HG02759 (cell line): ENCODE data around the gene NMRK1.

ENCODE experiments used
- ATAC-seq: cut with Tn5 transposase; IDR thresholded peaks from one replicate; pipeline ENCODE4 v1.9.1; 2021; ENCODE audit warnings: mild to moderate bottlenecking, moderate library complexity; ENCODE audit not compliant: unreplicated experiment

Gene NMRK1

DNA sequence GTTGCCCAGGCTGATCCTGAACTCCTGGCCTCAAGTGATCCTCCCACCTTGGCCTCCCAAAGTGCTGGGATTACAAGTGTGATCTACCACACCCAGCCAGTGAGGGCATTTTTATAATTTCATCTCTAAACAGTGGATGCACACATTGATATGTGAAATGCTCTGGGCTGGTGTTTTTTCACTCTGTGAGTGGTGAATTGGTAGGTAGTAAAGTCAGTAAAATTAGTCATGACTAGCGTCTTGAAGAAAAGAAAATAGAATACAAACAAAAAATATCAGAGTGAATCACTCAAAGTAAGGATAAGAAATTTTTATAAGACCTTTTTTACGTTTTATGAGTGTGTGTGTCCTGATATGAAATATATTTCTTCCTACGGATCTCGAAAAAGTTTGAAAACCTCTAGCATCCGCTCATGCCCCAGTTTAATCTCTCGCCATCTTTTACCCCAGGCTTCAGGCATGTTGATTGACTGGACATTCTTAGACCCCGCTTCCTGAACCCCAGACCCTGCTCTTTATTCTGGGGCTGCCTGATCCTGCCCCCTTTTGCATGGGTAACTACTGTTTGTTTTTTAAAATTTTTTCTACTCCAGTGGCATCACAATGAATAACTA, 14.3 kb upstream of the NMRK1 start:
- no peak for ATAC-seq

DNA sequence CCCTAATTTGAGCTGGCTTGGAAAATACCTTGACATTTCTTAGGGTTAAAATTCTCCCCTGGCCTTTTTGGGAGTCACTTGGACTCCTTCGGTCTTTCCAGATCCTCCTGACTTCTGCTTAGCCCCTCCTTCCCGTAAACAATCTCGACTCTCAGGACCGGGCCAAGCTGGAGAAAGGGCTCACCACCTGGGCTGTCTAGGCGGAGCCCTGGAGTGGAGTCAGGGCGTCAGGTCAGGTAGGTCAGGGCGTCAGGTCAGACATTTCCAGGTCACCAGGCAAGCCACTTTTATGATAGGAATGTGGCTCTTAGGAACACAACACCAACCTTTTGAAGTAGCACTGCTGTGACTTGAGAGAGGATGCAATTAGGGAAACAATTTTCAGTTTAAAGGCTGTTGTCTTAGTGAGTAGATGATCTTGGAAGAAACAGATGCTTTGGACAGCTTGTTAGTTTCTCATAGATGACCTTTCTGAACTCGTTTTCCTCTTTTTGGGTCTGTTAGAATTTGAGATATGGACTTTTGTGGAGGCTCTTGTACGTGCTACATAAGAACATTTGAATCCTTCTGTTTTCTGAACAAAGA, 13.1 kb upstream of the NMRK1 start:
- ATAC-seq: no peak

DNA sequence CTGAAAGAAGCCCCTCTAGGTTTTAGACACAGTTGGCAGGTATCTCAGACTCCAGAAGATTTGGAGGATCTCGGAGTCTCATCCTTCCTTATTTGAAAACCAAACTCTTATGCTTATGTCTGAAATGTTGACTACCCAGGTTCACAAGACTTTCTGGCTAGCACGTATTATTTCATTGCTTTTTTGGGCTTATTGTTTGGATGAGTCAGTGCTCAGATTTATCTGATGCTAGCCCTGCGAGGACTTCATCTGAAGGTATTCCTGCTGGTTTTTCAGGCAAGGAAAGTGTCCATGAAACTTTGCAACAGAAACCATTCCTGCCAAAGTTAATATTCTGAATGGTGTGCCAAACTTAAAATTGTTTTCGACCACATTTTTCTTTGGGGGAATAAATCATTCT, 8.8 kb upstream of the NMRK1 start:
- no peak for ATAC-seq

DNA sequence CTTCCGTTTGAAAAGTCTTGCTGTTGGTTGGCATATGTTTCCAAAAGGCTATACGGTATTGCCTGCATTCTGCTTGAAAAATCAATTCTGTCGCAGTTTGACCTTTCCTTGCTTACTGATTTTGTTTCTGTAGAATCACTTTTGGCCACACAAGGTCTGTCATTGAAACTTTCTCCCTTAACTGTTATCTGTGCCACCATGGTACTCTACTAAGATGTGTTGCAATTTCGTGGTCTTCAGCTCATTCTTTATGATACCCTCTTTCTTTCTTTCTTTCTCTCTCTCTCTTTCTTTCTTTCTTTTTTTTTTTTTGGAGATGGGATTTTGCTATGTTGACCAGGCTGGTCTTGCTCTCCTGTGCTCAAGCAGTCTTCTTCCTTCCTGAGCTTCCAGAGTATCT, 4.8 kb upstream of the NMRK1 start:
- no peak for ATAC-seq

DNA sequence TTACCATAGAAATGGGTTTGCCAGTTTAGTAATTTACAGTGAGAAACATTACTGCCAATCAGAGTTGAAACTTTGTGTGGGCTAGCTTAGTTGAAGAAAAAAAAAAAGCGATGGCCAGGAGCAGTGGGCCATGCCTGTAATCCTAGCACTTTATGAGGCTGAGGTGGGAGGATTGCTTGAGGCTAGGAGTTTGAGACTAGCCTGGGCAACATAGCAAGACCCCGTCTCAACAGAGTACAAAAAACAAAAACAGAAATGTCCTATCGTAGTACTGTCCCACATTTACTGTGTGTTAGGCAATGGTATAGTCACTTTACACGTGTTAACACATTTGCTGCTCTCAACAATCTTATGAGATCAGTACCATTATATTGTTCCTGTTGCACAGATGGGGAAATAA, 2.6 kb upstream of the NMRK1 start:
- ATAC-seq: no peak

DNA sequence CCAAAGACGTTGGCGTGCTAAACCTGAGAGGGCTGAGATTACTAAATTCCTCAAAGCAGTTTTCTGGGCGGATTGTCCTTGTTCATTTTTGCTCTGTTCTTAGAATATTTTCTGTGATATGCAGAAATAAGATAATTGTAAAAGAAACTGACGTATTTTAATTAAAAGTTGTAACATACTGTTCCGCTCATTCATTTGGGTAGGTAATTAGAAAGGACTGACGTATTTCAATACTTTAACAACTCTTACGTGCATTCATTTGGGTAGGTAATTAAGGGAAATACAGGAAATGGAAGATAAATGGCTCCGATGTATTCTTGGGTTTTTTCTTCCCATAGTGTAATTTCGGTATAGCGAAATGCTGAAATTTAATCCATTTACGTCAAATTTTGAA, 1.4 kb upstream of the NMRK1 start:
- no peak for ATAC-seq

DNA sequence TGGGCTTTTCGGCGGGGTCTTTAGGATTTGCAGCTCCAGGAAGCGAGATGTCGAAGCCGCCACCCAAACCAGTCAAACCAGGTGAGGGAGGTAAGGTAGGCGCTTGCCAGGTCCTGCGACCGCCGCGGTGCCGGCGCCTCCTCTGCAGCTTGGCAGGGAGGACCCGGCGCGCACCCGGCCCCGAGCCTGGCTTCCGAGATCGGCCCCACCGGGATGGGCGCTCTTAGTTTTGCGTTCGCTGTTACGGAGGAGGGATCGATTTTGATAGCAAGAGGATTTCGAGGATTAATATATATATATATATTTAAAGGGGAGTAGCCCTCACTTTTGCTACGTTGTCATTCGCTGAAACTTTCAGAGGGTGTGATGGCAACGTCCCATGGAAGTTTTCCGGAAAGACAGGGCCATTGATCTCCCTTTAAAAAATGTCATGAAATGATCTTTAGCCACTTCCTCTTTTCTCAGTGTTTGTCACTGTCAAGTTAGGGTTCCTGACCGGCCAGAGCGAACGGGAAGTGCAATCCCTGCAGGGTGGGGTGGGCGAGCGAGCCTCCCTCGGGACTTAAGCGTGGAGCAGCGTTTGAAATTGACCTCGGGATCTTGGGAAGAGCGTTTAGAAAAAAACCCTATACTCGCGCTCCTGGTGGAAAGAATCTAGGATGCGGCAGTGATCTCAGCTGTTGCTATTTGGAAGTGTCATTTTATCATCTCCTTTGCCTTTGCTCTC, 854 bp upstream of the NMRK1 start:
- peak; percentile 24 for ATAC-seq

DNA sequence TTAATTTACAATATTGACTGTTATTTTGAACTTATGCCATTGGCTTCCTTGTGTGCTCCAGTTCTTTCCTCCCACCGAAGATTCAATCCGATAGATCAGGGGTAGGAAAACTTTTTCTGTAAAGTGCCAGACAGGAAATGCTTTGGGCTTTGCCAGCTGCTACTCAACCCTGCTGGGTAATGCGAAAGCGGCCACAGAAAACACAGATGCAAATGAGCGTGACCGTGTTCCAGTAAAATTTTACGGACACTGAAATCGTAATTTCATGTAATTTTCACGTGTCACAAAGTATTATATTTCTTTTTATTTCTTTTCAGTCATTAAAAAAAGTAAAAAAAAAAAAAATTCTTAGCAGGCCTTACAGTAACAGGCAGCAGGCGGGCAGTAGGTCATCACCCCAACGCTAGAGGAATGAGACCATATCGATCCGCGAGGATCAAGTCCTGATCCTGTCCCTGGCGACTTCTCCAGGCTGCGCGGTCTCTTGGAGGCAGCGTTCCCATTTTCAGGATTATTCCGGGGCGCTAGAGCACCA, 599 bp downstream of the NMRK1 start:
- ATAC-seq: no peak

DNA sequence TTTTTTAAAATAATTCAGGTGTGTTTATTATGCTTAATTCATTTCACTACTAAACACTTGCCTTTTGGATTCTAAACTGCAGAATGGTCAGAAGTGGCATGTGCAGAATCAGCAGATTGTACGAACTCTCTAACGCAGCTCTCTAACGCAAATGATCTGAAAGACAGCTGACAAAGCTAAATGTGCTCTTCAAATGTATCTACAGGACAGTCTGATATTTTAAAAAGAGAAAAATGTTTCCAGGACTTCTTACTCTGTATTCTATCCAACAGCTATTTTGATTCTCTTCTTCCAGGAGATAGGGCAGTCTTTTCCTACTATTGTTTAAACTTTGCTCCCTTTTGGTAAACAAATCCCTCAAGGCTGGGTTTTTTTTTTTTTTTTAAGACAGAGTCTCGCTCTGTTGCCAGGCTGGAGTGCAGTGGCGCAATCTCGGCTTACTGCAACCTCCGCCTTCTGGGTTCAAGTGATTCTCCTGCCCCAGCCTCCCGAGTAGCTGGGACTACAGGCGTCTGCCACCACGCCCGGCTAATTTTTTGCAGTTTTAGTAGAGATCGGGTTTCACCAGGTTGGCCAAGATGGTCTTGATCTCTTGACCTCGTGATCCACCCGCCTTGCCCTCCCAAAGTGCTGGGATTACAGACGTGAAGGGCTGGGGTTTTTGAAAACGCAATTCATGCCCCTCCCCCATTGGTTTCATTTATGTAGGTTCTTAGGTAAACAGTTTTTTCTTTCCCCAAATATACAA, 1.2 kb downstream of the NMRK1 start:
- ATAC-seq: no peak

DNA sequence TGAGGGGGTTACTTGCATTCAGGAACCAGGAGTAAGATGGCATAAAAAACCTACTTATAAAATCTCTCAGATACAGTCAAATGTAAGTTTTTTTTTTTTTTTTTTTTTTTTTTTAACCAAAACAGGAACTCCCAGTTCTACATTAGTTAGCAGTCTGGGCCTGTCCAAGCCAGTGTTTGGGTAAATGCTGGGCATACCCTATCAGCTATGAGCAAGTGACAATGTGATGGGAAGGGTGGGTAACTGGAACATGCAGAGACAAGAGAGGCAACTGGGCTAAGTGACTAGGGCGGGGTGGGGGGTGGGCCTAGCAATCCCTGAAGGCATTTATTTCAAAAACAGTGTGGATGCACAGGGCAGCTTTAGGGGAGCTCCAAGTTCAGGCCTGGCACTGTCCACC, 2.3 kb downstream of the NMRK1 start:
- ATAC-seq: no peak

DNA sequence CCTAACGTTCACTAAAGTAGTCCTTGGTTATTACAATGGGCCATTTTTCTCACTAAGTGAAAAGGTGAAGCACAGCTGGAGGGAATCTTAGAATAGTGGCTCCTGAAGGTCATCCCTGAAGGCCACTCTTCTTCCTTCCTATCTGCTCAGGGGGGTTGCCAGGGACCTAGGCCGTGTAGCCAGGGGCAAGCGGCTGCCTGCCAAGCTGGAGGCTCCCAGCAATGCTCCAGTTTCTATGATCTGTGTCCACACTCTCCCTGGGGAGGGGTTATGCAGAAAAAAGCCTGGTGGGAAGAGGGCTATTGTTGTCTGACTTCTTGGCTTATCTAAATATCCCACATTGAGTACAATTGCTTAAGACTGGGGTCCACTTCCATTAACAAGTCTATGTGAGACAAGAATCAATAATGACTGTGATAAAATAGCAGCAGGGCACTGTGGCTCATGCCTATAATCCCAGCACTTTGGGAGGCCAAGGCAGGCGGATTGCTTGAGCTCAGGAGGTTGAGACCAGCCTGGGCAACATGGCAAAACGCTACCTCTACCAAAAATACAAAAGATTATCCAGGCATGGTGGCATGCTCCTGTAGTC, 3.8 kb downstream of the NMRK1 start:
- no peak for ATAC-seq

DNA sequence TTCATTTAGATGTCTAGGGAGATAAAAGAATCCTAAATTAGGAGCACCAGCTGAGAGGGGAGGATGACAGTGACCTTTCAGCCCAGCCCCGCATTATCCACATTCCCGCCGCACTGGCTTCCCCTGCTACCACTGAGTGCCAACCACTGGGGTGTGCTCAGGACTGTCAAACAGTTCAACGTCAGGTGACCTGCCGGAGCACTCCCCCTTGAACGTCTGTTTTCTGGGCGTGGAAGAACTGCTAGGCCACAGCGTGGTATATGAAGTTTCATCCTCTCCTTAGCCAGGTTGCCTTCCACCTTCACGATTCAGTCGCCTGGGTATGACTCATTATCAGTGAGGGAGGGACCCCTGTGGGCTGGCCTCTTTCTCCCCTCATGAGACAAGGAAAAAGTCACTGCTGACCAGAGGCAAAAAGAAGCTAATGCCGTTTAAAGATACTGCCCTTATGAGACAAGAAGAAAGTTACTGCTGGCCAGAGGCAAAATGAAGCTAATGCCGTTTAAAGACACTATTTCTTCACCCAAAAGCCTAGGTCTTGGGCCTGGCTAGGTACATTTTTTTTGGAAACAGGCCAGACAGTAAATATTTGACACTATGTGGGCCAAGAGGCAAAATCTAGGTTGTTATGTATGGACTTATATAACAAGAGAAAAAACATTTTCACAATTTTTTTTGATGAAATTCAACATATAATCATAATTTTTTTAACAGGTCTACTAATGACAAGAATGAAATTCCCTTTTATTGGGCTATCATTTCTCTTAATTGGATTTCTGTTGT, 4.6 kb downstream of the NMRK1 start:
- no peak for ATAC-seq

DNA sequence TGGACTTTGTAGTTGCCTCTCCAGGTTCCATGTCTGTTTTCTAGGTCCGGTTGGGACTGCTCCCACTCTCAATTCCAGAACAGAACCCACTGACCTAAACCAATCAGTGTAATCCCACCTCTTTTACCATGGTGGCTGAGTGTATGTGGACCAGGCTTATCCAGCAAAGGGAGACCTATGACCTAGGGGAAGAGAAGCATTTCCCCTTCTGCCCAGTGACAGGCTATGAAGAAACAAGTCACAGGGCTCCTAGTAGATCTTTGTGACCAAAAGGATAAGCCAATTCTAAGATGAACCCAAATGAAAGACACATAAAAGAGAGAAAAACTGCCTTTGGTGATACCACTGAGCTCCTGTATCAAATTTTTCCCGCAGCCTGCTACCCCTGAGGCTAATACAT, 6.3 kb downstream of the NMRK1 start:
- no peak for ATAC-seq

DNA sequence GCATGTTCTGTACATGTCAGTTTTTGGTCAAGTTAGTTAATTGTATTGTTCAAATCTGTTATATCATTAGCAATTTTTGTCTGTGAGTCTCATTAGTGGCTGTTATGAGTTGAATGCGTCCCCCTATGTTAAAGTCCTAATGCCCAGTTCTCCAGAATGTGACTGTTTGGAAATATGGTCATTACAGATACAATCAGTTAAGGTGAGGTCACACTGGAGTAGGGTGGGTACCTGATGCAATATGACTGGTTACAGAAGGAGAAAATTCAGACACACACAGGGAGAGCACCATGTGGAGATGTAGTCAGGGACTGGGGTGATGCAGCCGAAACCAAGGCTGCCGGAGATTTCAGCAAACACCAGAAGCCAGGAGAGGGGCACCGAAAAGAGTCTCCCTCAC, 15.1 kb downstream of the NMRK1 start:
- no peak for ATAC-seq

DNA sequence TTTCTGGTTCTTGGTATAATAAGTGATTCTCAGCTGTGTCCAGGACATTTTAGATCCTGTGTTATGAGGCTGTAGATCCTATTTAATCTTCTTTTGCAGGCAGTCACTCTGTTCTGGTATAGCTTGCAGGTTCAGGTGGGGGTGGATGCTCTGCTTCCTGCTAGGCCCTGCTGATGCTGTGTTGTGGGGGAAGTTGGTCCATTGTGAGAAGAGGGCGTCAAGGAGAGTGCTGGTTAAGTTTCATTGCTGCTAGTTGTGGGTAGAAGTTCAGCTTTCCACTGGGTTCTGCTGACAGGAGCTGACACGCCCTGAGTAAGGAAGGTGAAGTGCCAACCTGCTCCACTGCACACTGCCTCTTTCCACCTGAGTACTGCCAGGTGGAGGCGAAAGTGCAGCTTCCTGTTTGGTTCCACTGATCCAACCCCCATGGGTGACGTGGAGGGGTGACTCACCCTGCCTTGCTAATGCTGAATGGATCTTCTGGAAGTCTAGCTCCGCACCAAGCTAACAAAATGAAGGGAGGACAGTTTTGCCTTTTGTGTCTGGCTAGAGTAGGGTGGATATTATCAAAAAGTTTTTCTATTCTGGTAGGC, 16.3 kb downstream of the NMRK1 start:
- peak; percentile 62 for ATAC-seq

DNA sequence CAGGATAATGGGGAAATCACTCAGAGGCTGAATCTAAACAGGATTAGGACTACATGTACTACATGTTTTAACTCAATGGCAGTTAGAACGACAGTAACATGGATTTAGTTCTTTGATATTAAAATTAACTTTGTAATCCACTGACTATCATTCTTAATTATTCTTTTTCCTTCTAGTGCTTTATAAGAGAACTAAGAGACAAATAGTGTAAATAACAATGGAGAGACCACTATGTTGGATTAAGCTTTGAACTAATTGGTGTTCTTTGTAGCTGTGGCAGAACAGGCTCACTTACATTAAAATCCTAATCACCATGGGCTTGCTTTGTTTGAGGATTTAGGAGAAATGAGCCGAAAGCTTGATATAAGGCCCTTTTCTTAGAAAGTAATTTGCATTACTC, 18.8 kb downstream of the NMRK1 start:
- no peak for ATAC-seq

DNA sequence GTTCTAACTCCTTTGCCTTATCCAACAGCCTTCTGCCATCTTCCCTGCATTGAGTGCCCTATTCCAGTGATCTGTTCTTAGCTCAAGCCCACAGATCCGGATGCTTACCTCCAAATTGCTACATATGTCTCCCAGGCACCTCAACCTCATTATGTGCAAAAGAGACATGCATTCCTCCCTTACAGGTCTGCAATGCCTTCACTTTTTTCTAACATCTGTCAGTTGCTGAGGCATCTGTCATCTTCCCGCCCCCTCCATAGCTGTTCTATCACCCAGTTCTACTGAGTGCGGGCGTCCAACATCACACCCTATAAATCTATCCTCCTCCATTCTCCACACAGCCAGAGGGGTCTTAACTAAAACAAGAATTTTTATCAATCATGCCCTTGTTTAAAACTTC, 20.1 kb downstream of the NMRK1 start:
- no peak for ATAC-seq

DNA sequence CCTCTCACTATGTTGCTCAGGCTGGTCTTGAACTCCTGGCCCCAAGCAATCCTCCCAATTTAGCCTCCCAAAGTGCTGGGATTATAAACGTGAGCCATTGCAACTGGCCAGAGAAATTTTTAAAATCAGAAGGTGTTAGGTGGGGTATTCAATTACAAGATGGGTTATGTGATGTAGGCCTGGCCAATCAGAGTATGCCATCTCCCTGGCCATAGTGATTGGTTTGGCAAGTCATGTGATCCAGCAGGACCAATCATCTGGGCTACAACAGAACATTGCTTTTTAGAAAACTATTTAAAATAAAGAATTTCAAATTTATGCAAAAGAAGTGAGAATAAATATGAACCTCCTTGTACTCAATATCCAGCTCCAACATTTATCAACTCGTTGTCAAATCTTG, 22.4 kb downstream of the NMRK1 start:
- ATAC-seq: no peak

DNA sequence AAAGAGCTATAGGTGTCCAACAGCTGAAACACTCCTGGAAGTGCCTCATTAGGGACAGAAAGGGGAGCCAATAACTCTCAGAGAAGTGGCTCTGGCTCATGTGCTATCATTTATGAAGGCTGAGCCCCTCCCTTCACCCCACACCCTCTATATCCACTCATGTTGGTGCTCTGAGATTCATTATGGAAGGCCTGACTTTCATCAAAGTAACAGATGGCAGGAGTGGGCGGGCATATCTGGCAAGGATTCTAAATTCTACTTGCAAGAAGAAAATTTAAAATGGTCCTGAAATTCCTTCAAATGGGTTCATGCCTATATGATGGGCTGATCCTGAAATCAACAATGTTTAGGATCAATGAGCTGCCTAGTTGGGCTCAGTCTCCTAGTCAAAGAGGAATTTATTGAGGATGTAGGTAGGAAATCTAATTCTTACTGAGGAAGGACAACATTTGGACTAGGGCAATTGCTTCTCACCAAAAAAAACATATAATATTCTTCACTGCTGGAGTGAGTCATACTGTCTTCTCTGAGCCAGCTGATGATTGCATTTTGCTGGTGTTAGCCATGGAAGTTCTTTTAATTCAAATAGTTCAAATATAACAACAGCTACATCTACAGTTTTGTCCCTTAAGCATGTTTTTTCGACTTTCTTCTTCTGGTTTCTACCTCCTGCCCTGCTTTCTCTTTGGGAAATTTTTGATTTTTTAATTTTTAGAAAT, 23.5 kb downstream of the NMRK1 start:
- ATAC-seq: no peak
